Natural killer cell (primary cell): Measurements from ENCODE around the gene RAC2. TPM values are rescaled to one million over a fixed set of nuclear protein-coding genes. Genes with fewer than 3 reads are reported as not detected.

Experiments
- ATAC-seq, 3 donors: fragments of 150-1000 bp in 2 of 3; fragments of 200-7000 bp in 1 of 3; cut with Tn5 transposase; 1 replicate in 1 of 3; 2 replicates in 2 of 3; pipeline ENCODE4 v1.10.0; 2021; ENCODE audit warnings: mild to moderate bottlenecking in 2 of 3, moderate library complexity in 2 of 3
- DNase-seq, 2 donors: peaks; one replicate each; pipeline versions ENCODE4 v3.0.0 to v3.0.0-alpha.2; 2013 to 2021; ENCODE audit warnings: mixed read lengths in 1 of 2
- H3K27ac ChIP-seq: one replicate; pipeline ENCODE4 v1.5.1; 2013; ENCODE audit warnings: mild to moderate bottlenecking, low read length
- H3K27me3 ChIP-seq: one replicate; pipeline ENCODE4 v1.6.1; 2013; ENCODE audit warnings: low read length; ENCODE audit not compliant: control insufficient read depth, insufficient read depth
- H3K36me3 ChIP-seq: one replicate; pipeline ENCODE4 v1.6.1; 2013; ENCODE audit warnings: low read length; ENCODE audit not compliant: control insufficient read depth, insufficient read depth
- H3K4me1 ChIP-seq: one replicate; pipeline ENCODE4 v1.6.1; 2013; ENCODE audit warnings: low read length; ENCODE audit not compliant: control insufficient read depth, insufficient read depth
- H3K4me3 ChIP-seq: one replicate; pipeline ENCODE4 v1.5.1; 2013; ENCODE audit warnings: low read length
- H3K9me3 ChIP-seq: one replicate; pipeline ENCODE4 v1.6.1; 2013; ENCODE audit warnings: low read length; ENCODE audit not compliant: control insufficient read depth, insufficient read depth
- H3K27ac Mint-ChIP-seq, 2 donors: one replicate each; pipeline ENCODE4 v1.8.0; 2022; ENCODE audit warnings: mild to moderate bottlenecking in 2 of 2, mixed read lengths in 2 of 2, moderate library complexity in 1 of 2
- H3K27me3 Mint-ChIP-seq, 2 donors: one replicate each; pipeline ENCODE4 v1.8.0; 2022; ENCODE audit warnings: low read depth in 2 of 2, mixed read lengths in 2 of 2
- H3K36me3 Mint-ChIP-seq: one replicate; pipeline ENCODE4 v1.8.0; 2022; ENCODE audit warnings: mixed read lengths
- H3K4me1 Mint-ChIP-seq, 2 donors: one replicate each; pipeline ENCODE4 v1.8.0; 2022; ENCODE audit warnings: mixed read lengths in 2 of 2
- H3K4me3 Mint-ChIP-seq: one replicate; pipeline ENCODE4 v1.8.0; 2022; ENCODE audit warnings: mild to moderate bottlenecking, moderate library complexity, mixed read lengths
- H3K9me3 Mint-ChIP-seq, 2 donors: one replicate each; pipeline ENCODE4 v1.8.0; 2022; ENCODE audit warnings: mixed read lengths in 2 of 2
- CTCF ChIP-seq: fragments of 200-600 bp; IDR thresholded peaks from one replicate; pipeline ENCODE4 v1.8.0; 2022; ENCODE audit warnings: antibody characterized with exemption
- WGBS: methylation state at CpG from one replicate; pipeline ENCODE4 v1.1.7; 2013; ENCODE audit warnings: missing lambda C conversion rate; ENCODE audit not compliant: insufficient coverage; 5-methylcytosine and 5-hydroxymethylcytosine counted together
- intact Hi-C: fragments of 100-400 bp; cut with micrococcal nuclease; formaldehyde crosslinking; loops from one replicate; pipeline ENCODE4 v1.14.2; 2022
- total RNA-seq, 4 donors: library from RNA; stranded (reverse); fragments of 120-200 nt in 1 of 4; gene quantifications; one replicate each; pipeline versions ENCODE4 v1.2.3 to v1.2.4, GENCODE V29; 2013 to 2022

The RAC2 gene
- total RNA-seq, 3 donors from 2014 or later (not counting 1 experiment from before 2014, with no cell fraction given): 647 to 744 (median 741) TPM

GRCh38 chr22:37209140-37209845 lies 34.8 kb downstream of the RAC2 start:
- H3K4me3 ChIP-seq: no peak overlapping the region
- 90% methylated on average over 9 of the region's 9 CpGs for WGBS
- DNase-seq (no peak), ATAC-seq (no peak)
- TF ChIP-seq CTCF: no peak
- intact Hi-C loops: no loop called here
- H3K4me1 ChIP-seq: no peaks in the 10 kb centered on the region
- H3K36me3 ChIP-seq: no peaks in the 10 kb centered on the region
- no peaks in the 10 kb centered on the region for H3K27me3 ChIP-seq
- H3K9me3 ChIP-seq: no peaks in the 10 kb centered on the region
- no peaks in the 10 kb centered on the region for H3K27me3 Mint-ChIP-seq
- no peaks in the 10 kb centered on the region for H3K36me3 Mint-ChIP-seq
- no peaks in the 10 kb centered on the region for H3K9me3 Mint-ChIP-seq
- H3K4me1 Mint-ChIP-seq: peaks cover 0 to 12% of the 10 kb centered on the region in 2 donors
- H3K27ac Mint-ChIP-seq: no peak overlapping the region
- no peak overlapping the region for H3K27ac ChIP-seq
- H3K4me3 Mint-ChIP-seq: no peak overlapping the region

- intact Hi-C loops: no loop called here
- Mint-ChIP-seq H3K4me3 (no peak overlapping the region), H3K36me3 (no peaks in the 10 kb centered on the region), H3K9me3 (no peaks in the 10 kb centered on the region), H3K27me3 (no peaks in the 10 kb centered on the region), H3K27ac (no peak overlapping the region), H3K4me1 (peaks cover 0 to 12% of the 10 kb centered on the region in 2 donors)
- H3K36me3 ChIP-seq: no peaks in the 10 kb centered on the region
- H3K27me3 ChIP-seq: no peaks in the 10 kb centered on the region
- H3K9me3 ChIP-seq: no peaks in the 10 kb centered on the region
- no peak overlapping the region for H3K4me3 ChIP-seq
- no peaks in the 10 kb centered on the region for H3K4me1 ChIP-seq
- 93% methylated on average over 7 of the region's 7 CpGs for WGBS
- no peak for ATAC-seq
- no peak overlapping the region for H3K27ac ChIP-seq
- TF ChIP-seq CTCF: no peak
- DNase-seq: no peak
Measured at GRCh38 chr22:37208401-37209139, 35.5 kb downstream of the RAC2 start.

GRCh38 chr22:37207981-37208380 lies 36.1 kb downstream of the RAC2 start:
- TF ChIP-seq CTCF: no peak
- Histone ChIP-seq H3K27ac (no peak overlapping the region), H3K4me3 (no peak overlapping the region), H3K36me3 (no peaks in the 10 kb centered on the region), H3K9me3 (no peaks in the 10 kb centered on the region), H3K27me3 (no peaks in the 10 kb centered on the region), H3K4me1 (no peaks in the 10 kb centered on the region)
- DNase-seq (peak in 1 of 2 donors; percentile 67), ATAC-seq (no peak)
- intact Hi-C loops: no loop called here
- WGBS: 94% methylated on average over 6 of the region's 7 CpGs
- Mint-ChIP-seq H3K4me1 (peaks cover 0 to 12% of the 10 kb centered on the region in 2 donors), H3K36me3 (no peaks in the 10 kb centered on the region), H3K9me3 (no peaks in the 10 kb centered on the region), H3K27ac (no peak overlapping the region), H3K4me3 (no peak overlapping the region), H3K27me3 (no peaks in the 10 kb centered on the region)
